K562 (cell line): ENCODE data around the gene SMIM30. TPM values are rescaled to one million over a fixed set of nuclear protein-coding genes. Genes with fewer than 3 reads are reported as not detected.
A peak's percentile ranks its signal among the peaks of the same experiment; 100 is the strongest.

Experiments
- BRD9 ChIP-seq: fragments of 450-650 bp; IDR thresholded peaks from 2 replicates; pipeline ENCODE4 v1.6.1; 2018; ENCODE audit warnings: low read depth; ENCODE audit not compliant: partially characterized antibody
- E2F1 ChIP-seq: sonication (generic); formaldehyde crosslinking; IDR thresholded peaks from 2 replicates; pipeline ENCODE4 v1.8.1; 2023; ENCODE audit warnings: mild to moderate bottlenecking, missing genetic modification reagents, moderate library complexity
- ETV1 ChIP-seq: fragments of 450-650 bp; conservative IDR thresholded peaks from 2 replicates; pipeline ENCODE4 v1.6.1; 2016; ENCODE audit warnings: missing genetic modification characterization, control low read depth, low read depth, missing compliant biosample characterization
- FOXJ3 ChIP-seq: sonication (generic); formaldehyde crosslinking; IDR thresholded peaks from 2 replicates; pipeline ENCODE4 v1.4.0; 2020; ENCODE audit warnings: mild to moderate bottlenecking, missing genetic modification reagents
- FOXP1 ChIP-seq: sonication (generic); formaldehyde crosslinking; IDR thresholded peaks from 2 replicates; pipeline ENCODE4 v1.8.0; 2022; ENCODE audit warnings: mild to moderate bottlenecking, missing genetic modification reagents
- PHB ChIP-seq: fragments of 250-450 bp; sonication (Bioruptor Pico); IDR thresholded peaks from 2 replicates; pipeline ENCODE4 v1.5.0; 2021
- PTBP1 ChIP-seq: fragments of 200-400 bp; formaldehyde crosslinking; IDR thresholded peaks from 2 replicates; pipeline ENCODE4 v1.6.1; 2017; ENCODE audit warnings: low read depth, low read length
- PTRF ChIP-seq: fragments of 450-650 bp; IDR thresholded peaks from 2 replicates; pipeline ENCODE4 v1.6.1; 2016; ENCODE audit warnings: mild to moderate bottlenecking, missing genetic modification characterization, missing compliant biosample characterization
- RBM22 ChIP-seq: fragments of 200-400 bp; formaldehyde crosslinking; IDR thresholded peaks from 2 replicates; pipeline ENCODE4 v1.6.1; 2018; ENCODE audit warnings: low read length, low read depth; ENCODE audit not compliant: poor library complexity, severe bottlenecking
- RNF2 ChIP-seq: sonication (generic); IDR thresholded peaks from 2 replicates; pipeline ENCODE4 v1.6.1; 2016
- SRSF3 ChIP-seq: fragments of 200-400 bp; formaldehyde crosslinking; IDR thresholded peaks from 2 replicates; pipeline ENCODE4 v1.6.1; 2016; ENCODE audit warnings: mild to moderate bottlenecking, low read length, moderate library complexity; ENCODE audit not compliant: insufficient read depth
- ZFP30 ChIP-seq: fragments of 250-450 bp; sonication (Bioruptor Pico); IDR thresholded peaks from 2 replicates; pipeline ENCODE4 v1.8.0; 2022; ENCODE audit warnings: moderate library complexity, mild to moderate bottlenecking, inconsistent platforms, borderline replicate concordance
- ZNF175 ChIP-seq: fragments of 200-800 bp; sonication (Bioruptor generic); IDR thresholded peaks from 2 replicates; pipeline ENCODE4 v1.6.1; 2016; ENCODE audit warnings: low read depth, mild to moderate bottlenecking, missing genetic modification characterization, missing compliant biosample characterization
- ZNF398 ChIP-seq: fragments of 250-450 bp; sonication (Bioruptor Pico); IDR thresholded peaks from 2 replicates; pipeline ENCODE4 v1.8.0; 2021; ENCODE audit warnings: moderate library complexity, mild to moderate bottlenecking, inconsistent platforms
- ZNF408 ChIP-seq: fragments of 250-450 bp; sonication (Bioruptor Pico); IDR thresholded peaks from 2 replicates; pipeline ENCODE4 v1.4.0; 2020; ENCODE audit warnings: low read depth, mild to moderate bottlenecking, moderate library complexity
- ZNF696 ChIP-seq: fragments of 250-450 bp; sonication (Bioruptor Pico); conservative IDR thresholded peaks from 2 replicates; pipeline ENCODE4 v1.4.0; 2020; ENCODE audit warnings: mild to moderate bottlenecking, moderate library complexity
- ZNF785 ChIP-seq: fragments of 250-450 bp; sonication (Bioruptor Pico); IDR thresholded peaks from 2 replicates; pipeline ENCODE4 v1.4.0; 2020; ENCODE audit warnings: mild to moderate bottlenecking
- polyA plus RNA-seq, 8 experiments: library from polyadenylated mRNA; depleted of rRNA in 4 of 8; stranded (reverse) in 5 of 8; unstranded in 3 of 8; fragments of >200 nt; fragmentation: Nextera tagmentation in 2 of 8; fragmentation: Illumina TruSeq in 1 of 8; extraction: Ambion mirVana in 2 of 8; extraction: Trizol in 1 of 8; gene quantifications; 2 replicates each; pipeline versions ENCODE4 v1.2.1 to v1.2.3, GENCODE V29; 2011 to 2014; ENCODE audit warnings: inconsistent platforms in 1 of 8, missing spikeins in 1 of 8
- total RNA-seq, 7 experiments: library from RNA; depleted of rRNA in 6 of 7; stranded (reverse); fragments of >200 nt in 6 of 7; fragmentation: Illumina TruSeq in 2 of 7; extraction: Trizol in 2 of 7; gene quantifications; 2 replicates each; pipeline versions ENCODE4 v1.2.1 to v1.2.3, GENCODE V29; 2011 to 2021; ENCODE audit warnings: low replicate concordance in 1 of 7
- TF ChIP-seq, protein P1 (sequence below): fragments of 250-450 bp; sonication (Bioruptor Pico); IDR thresholded peaks from 2 replicates; pipeline ENCODE4 v1.8.0; 2022; ENCODE audit warnings: inconsistent platforms
- TF ChIP-seq, protein P2 (sequence below): sonication (generic); formaldehyde crosslinking; IDR thresholded peaks from 2 replicates; pipeline ENCODE4 v1.8.1; 2022; ENCODE audit warnings: missing genetic modification reagents
- TF ChIP-seq, protein P3 (sequence below): sonication (generic); formaldehyde crosslinking; IDR thresholded peaks from 2 replicates; pipeline ENCODE4 v1.8.0; 2022; ENCODE audit warnings: missing genetic modification reagents, mild to moderate bottlenecking, moderate library complexity, borderline replicate concordance

Gene SMIM30
- total and polyA plus RNA-seq, 9 of the 15 experiments (the other 6 are each of a cell fraction or from before 2014, with no cell fraction given): 161 to 891 (median 316) TPM

DNA sequence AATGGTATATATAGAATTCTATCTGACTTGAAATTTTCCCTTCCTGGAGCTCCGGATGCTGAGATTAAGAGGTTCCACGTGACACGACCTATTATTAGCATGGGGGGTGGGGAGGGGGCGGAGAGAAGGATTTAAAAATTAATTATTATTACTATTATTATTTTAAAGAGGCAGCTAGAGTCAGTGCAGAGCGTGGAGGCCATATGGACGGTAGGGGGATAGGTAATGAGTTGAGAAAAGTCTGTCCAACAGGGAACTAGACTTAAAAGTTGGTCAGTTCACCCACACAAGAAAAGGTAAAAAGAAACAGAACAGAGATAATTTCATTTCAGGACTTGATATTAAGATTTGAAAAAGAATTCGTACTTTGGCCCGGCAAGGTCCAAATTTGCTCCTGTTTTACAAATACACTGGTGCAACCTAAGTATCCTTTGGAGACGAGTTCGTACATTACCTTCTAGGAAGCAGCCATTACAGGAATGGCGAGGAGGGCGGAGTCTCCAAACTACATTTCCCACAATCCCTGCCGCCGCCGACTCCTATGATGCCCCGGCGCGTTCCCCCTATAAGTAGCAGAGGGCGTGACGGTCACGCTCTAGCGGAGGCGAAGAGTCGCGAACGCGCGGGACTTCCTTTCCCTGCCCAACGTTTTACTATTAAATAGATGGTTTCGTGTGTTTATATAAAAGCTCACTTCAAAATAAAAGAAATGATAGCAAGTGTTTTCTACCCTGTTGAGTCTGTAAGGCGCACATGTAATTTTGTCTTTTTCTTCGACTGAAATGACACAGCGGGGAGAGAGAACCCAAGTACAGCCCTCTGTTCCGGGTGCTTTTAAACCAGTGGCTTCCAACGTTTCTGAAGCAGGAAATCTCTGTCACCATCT lies at the start of gene SMIM30 (continued):
- TF ChIP-seq PTBP1: no peak
- TF ChIP-seq PHB: no peak
- 0 out of 2 replicates have a peak, but pooled peaks have one; percentile 25 for TF ChIP-seq ETV1 (tag)
- peak; percentile 40; the same call in 1 of the 2 replicates for TF ChIP-seq E2F1 (CRISPR knock-in tag)
- TF ChIP-seq RNF2: peak; percentile 73
- TF ChIP-seq RBM22: no peak
- peak; percentile 74 for TF ChIP-seq BRD9
- TF ChIP-seq ZNF175 (CRISPR knock-in tag): peak; percentile 72
- no peak for TF ChIP-seq ZNF785 (CRISPR knock-in tag)
- no peak for TF ChIP-seq ZNF696 (CRISPR knock-in tag)
- no peak for TF ChIP-seq ZNF398 (CRISPR knock-in tag)
- no peak for TF ChIP-seq PTRF (tag)
- no peak for TF ChIP-seq FOXP1
- TF ChIP-seq, protein P1, sequence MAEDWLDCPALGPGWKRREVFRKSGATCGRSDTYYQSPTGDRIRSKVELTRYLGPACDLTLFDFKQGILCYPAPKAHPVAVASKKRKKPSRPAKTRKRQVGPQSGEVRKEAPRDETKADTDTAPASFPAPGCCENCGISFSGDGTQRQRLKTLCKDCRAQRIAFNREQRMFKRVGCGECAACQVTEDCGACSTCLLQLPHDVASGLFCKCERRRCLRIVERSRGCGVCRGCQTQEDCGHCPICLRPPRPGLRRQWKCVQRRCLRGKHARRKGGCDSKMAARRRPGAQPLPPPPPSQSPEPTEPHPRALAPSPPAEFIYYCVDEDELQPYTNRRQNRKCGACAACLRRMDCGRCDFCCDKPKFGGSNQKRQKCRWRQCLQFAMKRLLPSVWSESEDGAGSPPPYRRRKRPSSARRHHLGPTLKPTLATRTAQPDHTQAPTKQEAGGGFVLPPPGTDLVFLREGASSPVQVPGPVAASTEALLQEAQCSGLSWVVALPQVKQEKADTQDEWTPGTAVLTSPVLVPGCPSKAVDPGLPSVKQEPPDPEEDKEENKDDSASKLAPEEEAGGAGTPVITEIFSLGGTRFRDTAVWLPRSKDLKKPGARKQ (CRISPR knock-in tag): no peak
- TF ChIP-seq, protein P2, sequence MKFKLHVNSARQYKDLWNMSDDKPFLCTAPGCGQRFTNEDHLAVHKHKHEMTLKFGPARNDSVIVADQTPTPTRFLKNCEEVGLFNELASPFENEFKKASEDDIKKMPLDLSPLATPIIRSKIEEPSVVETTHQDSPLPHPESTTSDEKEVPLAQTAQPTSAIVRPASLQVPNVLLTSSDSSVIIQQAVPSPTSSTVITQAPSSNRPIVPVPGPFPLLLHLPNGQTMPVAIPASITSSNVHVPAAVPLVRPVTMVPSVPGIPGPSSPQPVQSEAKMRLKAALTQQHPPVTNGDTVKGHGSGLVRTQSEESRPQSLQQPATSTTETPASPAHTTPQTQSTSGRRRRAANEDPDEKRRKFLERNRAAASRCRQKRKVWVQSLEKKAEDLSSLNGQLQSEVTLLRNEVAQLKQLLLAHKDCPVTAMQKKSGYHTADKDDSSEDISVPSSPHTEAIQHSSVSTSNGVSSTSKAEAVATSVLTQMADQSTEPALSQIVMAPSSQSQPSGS: no peak
- TF ChIP-seq, protein P3, sequence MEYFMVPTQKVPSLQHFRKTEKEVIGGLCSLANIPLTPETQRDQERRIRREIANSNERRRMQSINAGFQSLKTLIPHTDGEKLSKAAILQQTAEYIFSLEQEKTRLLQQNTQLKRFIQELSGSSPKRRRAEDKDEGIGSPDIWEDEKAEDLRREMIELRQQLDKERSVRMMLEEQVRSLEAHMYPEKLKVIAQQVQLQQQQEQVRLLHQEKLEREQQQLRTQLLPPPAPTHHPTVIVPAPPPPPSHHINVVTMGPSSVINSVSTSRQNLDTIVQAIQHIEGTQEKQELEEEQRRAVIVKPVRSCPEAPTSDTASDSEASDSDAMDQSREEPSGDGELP: peak; percentile 78; the same call in 1 of the 2 replicates
- no peak for TF ChIP-seq FOXJ3 (CRISPR knock-in tag)
- no peak for TF ChIP-seq ZNF408 (CRISPR knock-in tag)
- no peak for TF ChIP-seq SRSF3
- no peak for TF ChIP-seq ZFP30 (CRISPR knock-in tag)
